ENCODE results near the gene COMT. TPM values are rescaled to one million over a fixed set of nuclear protein-coding genes. Genes with fewer than 3 reads are reported as not detected.

The COMT gene
- total and polyA plus RNA-seq, 2 experiments from 2014 or later = 490 to 508 TPM

DNA sequence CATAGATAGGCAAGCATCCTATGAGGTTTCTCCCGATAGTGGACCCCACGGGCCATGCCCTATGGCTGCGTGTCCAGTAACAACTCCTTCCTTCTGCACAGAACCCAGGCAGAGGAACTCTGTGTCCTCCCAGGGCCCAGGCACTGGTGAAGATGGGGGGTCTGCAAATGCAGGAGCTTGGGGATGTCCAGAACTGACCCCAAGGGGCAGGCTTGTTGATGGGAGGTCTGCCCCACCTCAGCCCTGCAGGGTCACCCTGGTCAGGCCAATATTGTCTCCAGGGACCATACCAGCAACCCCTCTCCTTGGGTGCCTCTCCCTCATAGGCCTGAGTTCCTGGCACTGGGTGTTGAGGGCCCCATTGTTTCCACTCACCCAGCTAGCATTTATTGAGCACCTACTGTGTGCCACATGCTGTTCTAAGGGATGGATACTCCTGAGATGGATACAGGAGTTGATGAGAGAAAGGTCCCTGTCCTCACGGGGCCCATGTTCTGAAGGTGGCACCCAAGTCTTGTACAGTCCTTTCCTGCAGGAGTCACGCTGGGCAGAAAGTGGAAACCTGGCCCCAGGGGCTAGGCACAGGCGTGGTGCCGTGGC lies 26.4 kb downstream of the COMT start:
- H3K4me2 ChIP-seq (ENCODE audit: unreplicated experiment) = no peak overlapping the region
- no peak overlapping the region for H3K4me3 ChIP-seq
- H3F3A ChIP-seq (ENCODE audit: insufficient read depth) = no peaks in the 10 kb centered on the region
- no peaks in the 10 kb centered on the region for H3K9me2 ChIP-seq (ENCODE audit: insufficient read depth)
- H4K20me1 ChIP-seq (ENCODE audit: insufficient read depth) = no peaks in the 10 kb centered on the region
- H3K27ac ChIP-seq = no peak overlapping the region
- no peak overlapping the region for H3K9ac ChIP-seq
- in situ Hi-C loops (cut with MboI) = no loop called here
- no peak for DNase-seq
- H3K9me3 ChIP-seq (ENCODE audit: low read depth) = no peaks in the 10 kb centered on the region
- no peaks in the 10 kb centered on the region for H3K79me2 ChIP-seq (ENCODE audit: insufficient read depth)
- H3K4me1 ChIP-seq (ENCODE audit: insufficient read depth) = peaks cover 7% of the 10 kb centered on the region
- TF ChIP-seq EZH2 (IDR thresholded peaks at IDR 0.05; ENCODE audit: insufficient read depth, poor library complexity, severe bottlenecking) (no peak), EZH2phosphoT487 (IDR thresholded peaks at IDR 0.05; ENCODE audit: insufficient read depth, low read depth) (no peak)
- H3K36me3 ChIP-seq (ENCODE audit: low read depth) = no peaks in the 10 kb centered on the region; the same call in 1 of the 2 replicates
- no peak overlapping the region for H2AFZ ChIP-seq
- H3K27me3 ChIP-seq (replicated peaks; ENCODE audit: insufficient read depth) = no peaks in the 10 kb centered on the region
- 88 to 89% methylated on average over 7 of the region's 7 CpGs for WGBS, 2 experiments (ENCODE audit: low coverage in 1 of 2, low lambda C conversion rate in 2 of 2, missing lambda C conversion rate in 2 of 2)

DNA sequence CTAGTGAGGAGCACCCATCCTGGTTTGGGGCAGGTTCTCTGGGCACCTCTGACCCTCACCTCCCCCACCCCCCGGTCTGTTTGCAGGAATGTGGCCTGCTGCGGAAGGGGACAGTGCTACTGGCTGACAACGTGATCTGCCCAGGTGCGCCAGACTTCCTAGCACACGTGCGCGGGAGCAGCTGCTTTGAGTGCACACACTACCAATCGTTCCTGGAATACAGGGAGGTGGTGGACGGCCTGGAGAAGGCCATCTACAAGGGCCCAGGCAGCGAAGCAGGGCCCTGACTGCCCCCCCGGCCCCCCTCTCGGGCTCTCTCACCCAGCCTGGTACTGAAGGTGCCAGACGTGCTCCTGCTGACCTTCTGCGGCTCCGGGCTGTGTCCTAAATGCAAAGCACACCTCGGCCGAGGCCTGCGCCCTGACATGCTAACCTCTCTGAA lies 26.9 kb downstream of the COMT start:
- H3K36me3 ChIP-seq (ENCODE audit: low read depth) = no peaks in the 10 kb centered on the region; the same call in 1 of the 2 replicates
- no peak overlapping the region for H2AFZ ChIP-seq
- DNase-seq = no peak
- 87 to 88% methylated on average over 16 to 17 of the region's 18 CpGs for WGBS, 2 experiments (ENCODE audit: low coverage in 1 of 2, low lambda C conversion rate in 2 of 2, missing lambda C conversion rate in 2 of 2)
- no peak overlapping the region for H3K9ac ChIP-seq
- no peaks in the 10 kb centered on the region for H3K9me2 ChIP-seq (ENCODE audit: insufficient read depth)
- no peaks in the 10 kb centered on the region for H3K9me3 ChIP-seq (ENCODE audit: low read depth)
- no peak overlapping the region for H3K4me3 ChIP-seq
- no peaks in the 10 kb centered on the region for H3K27me3 ChIP-seq (replicated peaks; ENCODE audit: insufficient read depth)
- no peak for TF ChIP-seq EZH2phosphoT487 (IDR thresholded peaks at IDR 0.05; ENCODE audit: insufficient read depth, low read depth)
- no peak for TF ChIP-seq EZH2 (IDR thresholded peaks at IDR 0.05; ENCODE audit: insufficient read depth, poor library complexity, severe bottlenecking)
- no peaks in the 10 kb centered on the region for H4K20me1 ChIP-seq (ENCODE audit: insufficient read depth)
- no peak overlapping the region for H3K27ac ChIP-seq
- H3K79me2 ChIP-seq (ENCODE audit: insufficient read depth) = no peaks in the 10 kb centered on the region
- H3K4me1 ChIP-seq (ENCODE audit: insufficient read depth) = peaks cover 3% of the 10 kb centered on the region; the same call in 1 of the 2 replicates
- H3F3A ChIP-seq (ENCODE audit: insufficient read depth) = no peaks in the 10 kb centered on the region
- no peak overlapping the region for H3K4me2 ChIP-seq (ENCODE audit: unreplicated experiment)
- in situ Hi-C loops (cut with MboI) = no loop called here

DNA sequence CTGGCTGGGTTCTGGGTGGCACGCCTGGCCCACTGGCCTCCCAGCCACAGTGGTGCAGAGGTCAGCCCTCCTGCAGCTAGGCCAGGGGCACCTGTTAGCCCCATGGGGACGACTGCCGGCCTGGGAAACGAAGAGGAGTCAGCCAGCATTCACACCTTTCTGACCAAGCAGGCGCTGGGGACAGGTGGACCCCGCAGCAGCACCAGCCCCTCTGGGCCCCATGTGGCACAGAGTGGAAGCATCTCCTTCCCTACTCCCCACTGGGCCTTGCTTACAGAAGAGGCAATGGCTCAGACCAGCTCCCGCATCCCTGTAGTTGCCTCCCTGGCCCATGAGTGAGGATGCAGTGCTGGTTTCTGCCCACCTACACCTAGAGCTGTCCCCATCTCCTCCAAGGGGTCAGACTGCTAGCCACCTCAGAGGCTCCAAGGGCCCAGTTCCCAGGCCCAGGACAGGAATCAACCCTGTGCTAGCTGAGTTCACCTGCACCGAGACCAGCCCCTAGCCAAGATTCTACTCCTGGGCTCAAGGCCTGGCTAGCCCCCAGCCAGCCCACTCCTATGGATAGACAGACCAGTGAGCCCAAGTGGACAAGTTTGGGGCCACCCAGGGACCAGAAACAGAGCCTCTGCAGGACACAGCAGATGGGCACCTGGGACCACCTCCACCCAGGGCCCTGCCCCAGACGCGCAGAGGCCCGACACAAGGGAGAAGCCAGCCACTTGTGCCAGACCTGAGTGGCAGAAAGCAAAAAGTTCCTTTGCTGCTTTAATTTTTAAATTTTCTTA lies 27.8 kb downstream of the COMT start:
- no peaks in the 10 kb centered on the region; the same call in 1 of the 2 replicates for H3K36me3 ChIP-seq (ENCODE audit: low read depth)

DNA sequence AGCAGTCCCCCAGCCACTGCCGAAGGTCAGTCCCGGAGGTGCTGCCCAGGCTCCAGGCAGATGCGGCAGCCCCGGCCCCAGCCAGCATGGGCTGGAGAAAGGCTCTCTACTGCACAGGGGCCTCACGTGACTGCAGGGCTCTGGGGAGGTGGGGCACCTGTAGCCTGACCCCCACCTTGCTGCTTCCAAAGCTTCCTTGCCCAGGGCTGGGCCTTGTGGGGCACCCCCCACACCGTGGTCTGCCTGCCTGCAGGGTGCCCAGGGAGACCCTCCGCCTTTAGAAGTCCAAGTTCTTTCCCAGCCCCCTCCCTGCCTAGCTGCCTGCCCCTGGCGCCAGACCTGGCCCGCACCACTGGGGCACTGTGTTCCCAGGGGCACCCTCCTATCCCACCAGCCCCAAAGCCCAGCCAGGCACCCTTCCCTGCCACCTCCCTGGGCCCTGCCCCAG lies 28.5 kb downstream of the COMT start:
- no peak overlapping the region for H3K4me3 ChIP-seq
- in situ Hi-C loops (cut with MboI) = no loop called here
- H3F3A ChIP-seq (ENCODE audit: insufficient read depth) = no peaks in the 10 kb centered on the region
- no peaks in the 10 kb centered on the region for H3K9me2 ChIP-seq (ENCODE audit: insufficient read depth)
- no peaks in the 10 kb centered on the region for H3K9me3 ChIP-seq (ENCODE audit: low read depth)
- 68 to 72% methylated on average over 9 of the region's 9 CpGs for WGBS, 2 experiments (ENCODE audit: low coverage in 1 of 2, low lambda C conversion rate in 2 of 2, missing lambda C conversion rate in 2 of 2)
- H3K27me3 ChIP-seq (replicated peaks; ENCODE audit: insufficient read depth) = no peaks in the 10 kb centered on the region
- H3K79me2 ChIP-seq (ENCODE audit: insufficient read depth) = no peaks in the 10 kb centered on the region
- DNase-seq = no peak
- no peaks in the 10 kb centered on the region for H4K20me1 ChIP-seq (ENCODE audit: insufficient read depth)
- H3K4me2 ChIP-seq (ENCODE audit: unreplicated experiment) = no peak overlapping the region
- TF ChIP-seq EZH2phosphoT487 (IDR thresholded peaks at IDR 0.05; ENCODE audit: insufficient read depth, low read depth) (no peak), EZH2 (IDR thresholded peaks at IDR 0.05; ENCODE audit: insufficient read depth, poor library complexity, severe bottlenecking) (no peak)
- H2AFZ ChIP-seq = no peak overlapping the region
- H3K36me3 ChIP-seq (ENCODE audit: low read depth) = no peaks in the 10 kb centered on the region; the same call in 1 of the 2 replicates
- H3K9ac ChIP-seq = no peak overlapping the region
- H3K4me1 ChIP-seq (ENCODE audit: insufficient read depth) = no peaks in the 10 kb centered on the region
- no peak overlapping the region for H3K27ac ChIP-seq

More for the DNA sequence above, 27.8 kb downstream of the COMT start:
- no peak overlapping the region for H3K4me2 ChIP-seq (ENCODE audit: unreplicated experiment)
- no peaks in the 10 kb centered on the region for H3K27me3 ChIP-seq (replicated peaks; ENCODE audit: insufficient read depth)
- no peak for DNase-seq
- H3F3A ChIP-seq (ENCODE audit: insufficient read depth) = no peaks in the 10 kb centered on the region
- 72 to 75% methylated on average over 11 of the region's 11 CpGs for WGBS, 2 experiments (ENCODE audit: low coverage in 1 of 2, low lambda C conversion rate in 2 of 2, missing lambda C conversion rate in 2 of 2)
- H3K27ac ChIP-seq = no peak overlapping the region
- in situ Hi-C loops (cut with MboI) = no loop called here
- no peaks in the 10 kb centered on the region for H4K20me1 ChIP-seq (ENCODE audit: insufficient read depth)
- H3K4me1 ChIP-seq (ENCODE audit: insufficient read depth) = no peaks in the 10 kb centered on the region
- H3K9me3 ChIP-seq (ENCODE audit: low read depth) = no peaks in the 10 kb centered on the region
- no peak overlapping the region for H3K9ac ChIP-seq
- H3K79me2 ChIP-seq (ENCODE audit: insufficient read depth) = no peaks in the 10 kb centered on the region
- H3K9me2 ChIP-seq (ENCODE audit: insufficient read depth) = no peaks in the 10 kb centered on the region
- no peak overlapping the region for H2AFZ ChIP-seq
- no peak overlapping the region for H3K4me3 ChIP-seq
- TF ChIP-seq EZH2phosphoT487 (IDR thresholded peaks at IDR 0.05; ENCODE audit: insufficient read depth, low read depth) (no peak), EZH2 (IDR thresholded peaks at IDR 0.05; ENCODE audit: insufficient read depth, poor library complexity, severe bottlenecking) (no peak)
